NCI-H2107 treated with DMSO at 0.1 percent for 48 hours (cell line): ENCODE measurements around the gene NOTCH2.

ENCODE experiments used
- DNase-seq: peaks from one replicate; lab custom pipeline; 2025; ENCODE audit not compliant: unreplicated experiment; lab: John Stamatoyannopoulos, UW

NOTCH2 gene

DNA sequence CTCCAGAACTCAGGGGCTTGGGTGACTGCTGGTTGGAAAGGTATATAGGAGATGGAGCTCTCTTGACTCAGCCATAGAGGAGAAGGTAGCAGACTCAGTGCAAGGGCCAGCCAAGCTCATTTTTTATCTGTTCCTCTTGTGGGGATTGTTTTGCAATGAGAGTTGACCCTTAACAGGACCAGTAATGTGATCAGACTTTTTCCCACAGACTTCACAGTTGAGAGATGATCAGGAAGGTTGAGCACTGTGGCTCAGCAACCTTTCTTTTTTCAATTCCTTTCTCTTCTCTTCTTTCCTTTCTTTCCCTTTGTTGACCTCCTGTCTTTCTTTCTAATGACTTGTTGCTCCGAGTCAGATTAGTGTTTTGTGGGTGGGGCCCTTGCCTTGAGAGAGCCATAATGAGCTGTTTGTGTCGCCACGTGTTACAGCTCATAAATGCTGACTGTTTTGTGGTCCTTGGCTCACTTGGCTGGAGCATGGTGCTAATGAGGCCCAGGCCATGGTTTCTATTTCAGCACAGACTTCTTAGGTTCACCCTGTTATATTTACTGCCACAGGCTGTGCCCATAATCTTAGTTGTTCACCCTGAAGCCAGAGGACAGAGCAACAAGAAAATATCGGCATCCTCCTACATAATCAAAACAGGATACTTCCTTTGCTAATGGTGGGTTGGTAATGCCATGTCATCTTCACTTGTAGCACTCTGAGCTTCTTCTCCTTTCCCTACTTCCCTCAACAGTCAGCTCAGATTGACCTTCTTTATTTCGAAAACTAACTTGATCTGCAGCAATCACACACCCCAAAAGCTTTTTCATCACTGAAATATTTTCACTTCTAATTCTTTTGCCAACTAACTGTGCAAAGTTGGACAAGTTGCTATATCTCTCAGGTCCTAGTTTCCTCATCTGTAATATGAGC is 187.1 kb downstream of the NOTCH2 start:
- no peak for DNase-seq

DNA sequence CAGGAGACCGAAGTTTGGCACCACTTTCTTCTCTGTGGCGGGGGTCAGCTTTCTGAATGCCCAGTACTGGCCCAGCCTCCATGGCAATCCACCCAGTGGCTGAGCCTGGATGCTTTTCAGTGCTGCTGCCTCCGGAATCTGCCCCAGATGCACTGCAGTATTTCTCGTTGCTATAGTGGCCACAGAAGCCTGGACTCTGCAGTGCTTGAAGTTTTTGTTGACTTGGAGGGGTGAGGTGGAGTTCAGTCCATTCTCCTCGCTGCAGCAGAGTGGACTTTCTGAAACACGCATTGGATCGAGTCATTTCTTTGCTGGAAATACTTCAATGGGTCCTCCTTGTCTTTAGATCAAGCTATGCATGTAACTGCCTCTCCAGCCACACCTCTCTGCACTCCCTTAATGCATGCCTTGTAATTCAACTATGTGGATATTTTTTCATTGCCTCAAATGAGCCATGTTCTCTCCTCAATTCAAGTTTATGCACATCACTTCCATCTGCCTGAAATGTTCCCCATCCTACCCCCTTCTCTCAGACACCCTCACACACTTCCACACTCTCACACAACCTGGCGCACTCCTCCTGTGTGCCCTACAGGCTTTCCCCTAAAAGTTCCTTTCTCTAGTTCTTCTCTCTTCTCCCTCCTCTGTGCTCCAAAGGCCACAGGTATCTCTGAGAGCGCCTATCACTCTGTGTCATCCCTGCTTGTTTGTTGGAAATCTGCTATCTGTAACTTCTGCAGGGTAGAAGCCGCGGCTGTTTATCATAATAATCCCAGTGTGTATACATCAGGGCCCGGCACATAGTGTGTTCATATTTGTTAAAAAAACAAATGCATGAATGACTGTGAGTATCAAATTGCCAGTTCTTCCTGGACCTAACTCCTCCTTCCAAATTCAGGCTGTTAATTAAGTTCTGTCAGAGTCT is 189.7 kb downstream of the NOTCH2 start:
- DNase-seq = no peak

DNA sequence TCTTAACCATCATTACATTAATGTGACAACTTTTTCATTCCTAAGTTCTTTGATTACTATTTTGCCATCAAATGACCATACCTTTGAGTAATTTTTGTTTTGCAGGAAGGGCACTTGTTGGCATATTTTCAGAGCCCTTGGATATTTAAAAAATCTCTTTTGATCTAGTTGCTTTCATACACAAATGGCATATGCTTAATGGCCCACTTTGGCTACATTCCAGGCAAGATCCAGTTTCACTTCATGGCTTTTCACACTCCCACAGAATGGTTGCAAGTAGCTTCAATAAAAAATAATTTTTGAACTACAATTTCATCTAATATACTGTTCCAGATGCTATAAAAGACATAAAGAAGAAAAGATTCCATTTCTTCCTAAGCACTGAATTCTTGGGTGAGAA is 191.3 kb downstream of the NOTCH2 start:
- peak; percentile 72 for DNase-seq

DNA sequence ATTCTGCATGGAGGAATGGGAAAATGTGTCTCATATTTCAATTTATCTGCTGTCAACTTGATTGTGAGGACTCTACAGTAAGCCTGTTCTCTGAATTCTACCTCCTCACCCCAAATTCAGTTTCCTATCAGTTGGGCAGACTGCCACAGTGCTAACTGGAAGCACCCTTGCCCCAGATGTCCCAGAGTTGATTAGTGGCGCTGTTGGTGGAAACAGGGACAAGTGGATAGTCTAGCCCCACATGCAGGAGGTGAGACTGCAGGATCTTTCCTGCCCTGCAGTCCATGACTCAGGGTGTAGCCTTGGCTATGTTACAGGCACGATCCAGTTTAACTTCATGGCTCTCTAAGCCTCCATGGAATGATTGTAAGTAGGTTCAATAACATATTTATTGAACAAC is 195.3 kb downstream of the NOTCH2 start:
- no peak for DNase-seq

DNA sequence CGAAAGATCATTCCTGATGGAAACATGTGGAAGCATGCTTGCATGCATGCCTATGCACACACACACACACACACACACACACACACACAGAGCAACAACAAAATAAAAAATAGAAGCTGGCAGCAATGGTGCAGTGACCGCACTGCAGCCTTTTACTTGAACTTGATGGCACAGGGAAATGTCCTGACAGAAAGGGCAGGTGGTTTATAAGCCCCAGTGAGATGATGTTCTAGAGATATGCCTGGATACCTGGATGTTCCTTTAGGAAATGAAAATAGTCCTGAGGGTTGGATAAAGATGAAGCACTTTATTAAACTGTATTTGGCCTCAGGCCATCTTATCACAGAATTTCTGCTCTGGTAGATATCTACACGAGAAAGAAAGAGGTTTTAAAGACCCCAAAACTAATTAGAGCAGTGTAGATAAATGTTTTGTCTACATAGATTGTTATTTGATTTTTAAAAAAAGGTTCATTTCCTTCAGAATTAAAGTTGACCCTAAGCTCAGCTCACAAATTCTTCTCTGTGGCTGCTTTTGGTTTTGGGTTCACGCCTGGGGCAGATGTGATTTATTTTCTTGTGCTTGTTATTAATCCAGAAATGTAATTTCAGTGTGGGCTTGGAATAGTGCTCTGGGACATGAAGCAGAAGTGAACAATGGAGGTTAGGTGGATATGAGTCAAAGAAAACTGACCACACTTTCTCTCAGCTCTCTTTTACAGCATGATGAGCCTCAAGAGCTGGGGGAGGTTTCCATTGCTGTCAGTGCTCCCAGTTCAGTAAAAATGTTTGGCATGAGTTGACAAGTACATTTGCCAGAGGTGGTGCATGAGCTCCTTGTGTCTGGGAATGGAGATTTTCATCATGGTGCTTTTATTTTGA is 196.1 kb downstream of the NOTCH2 start:
- DNase-seq = no peak

- no peak for DNase-seq
These were observed 197.6 kb downstream of the NOTCH2 start for GRCh38 chr1:119871881-119872280.

- DNase-seq = peak; percentile 71
These were observed 198.4 kb downstream of the NOTCH2 start for GRCh38 chr1:119870917-119871596.

DNA sequence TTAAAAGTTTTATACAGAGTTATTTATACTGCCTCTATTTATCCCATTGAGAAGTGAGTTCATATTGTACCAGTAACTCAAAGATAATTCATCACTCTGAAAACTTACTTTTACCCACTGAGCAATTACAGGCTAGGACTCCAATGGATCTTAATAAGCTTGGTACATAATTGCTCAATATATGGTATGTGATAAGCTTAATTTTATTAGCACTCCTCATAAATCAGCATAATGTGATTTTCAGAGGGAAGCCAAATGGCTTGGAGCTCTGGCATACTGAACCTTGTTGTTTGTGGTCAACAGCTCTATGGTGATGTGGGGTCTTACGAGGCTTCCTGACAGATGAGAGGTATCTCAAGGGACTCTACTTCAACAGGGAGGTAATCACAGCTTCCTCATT is 199.5 kb downstream of the NOTCH2 start:
- no peak for DNase-seq

DNA sequence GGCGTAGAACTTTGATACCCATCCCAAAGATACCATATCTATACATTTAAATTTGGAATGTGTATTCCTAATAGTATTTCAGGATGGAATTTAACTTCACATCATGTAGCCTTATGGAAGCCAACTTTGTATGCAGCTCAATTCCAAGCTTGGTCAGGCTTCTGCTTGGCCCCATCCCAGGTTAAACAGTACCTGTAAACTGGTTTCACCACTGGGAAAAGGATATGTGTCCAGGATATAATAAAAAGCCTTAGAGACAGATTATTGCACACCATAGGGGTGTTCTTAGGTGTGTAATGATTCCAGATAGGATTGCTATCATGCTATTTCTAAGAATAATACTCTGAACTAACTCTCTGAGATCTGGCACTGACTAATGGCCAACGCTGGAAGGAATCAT is 201.3 kb downstream of the NOTCH2 start:
- no peak for DNase-seq

GRCh38 chr1:119866451-119866850 is 203.0 kb downstream of the NOTCH2 start:
- DNase-seq = no peak

DNA sequence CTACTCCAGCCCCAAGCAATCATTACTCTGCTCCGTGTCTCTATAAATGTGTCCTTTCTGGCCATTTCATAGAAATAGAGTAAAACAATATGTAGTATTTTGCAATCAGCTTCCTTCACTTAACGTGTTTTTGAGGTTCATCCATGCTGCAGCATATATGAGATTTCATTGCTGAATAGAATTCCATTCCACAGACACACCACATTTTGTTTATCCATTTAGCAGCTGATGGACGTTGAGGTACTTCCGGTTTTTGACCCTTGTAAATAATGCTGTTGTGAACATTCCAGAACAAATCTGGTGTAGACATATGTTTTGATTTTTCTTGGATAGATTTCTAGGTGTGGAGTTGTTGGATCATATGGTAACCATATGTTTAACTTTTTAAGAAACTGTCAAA is 203.8 kb downstream of the NOTCH2 start:
- DNase-seq = no peak

DNA sequence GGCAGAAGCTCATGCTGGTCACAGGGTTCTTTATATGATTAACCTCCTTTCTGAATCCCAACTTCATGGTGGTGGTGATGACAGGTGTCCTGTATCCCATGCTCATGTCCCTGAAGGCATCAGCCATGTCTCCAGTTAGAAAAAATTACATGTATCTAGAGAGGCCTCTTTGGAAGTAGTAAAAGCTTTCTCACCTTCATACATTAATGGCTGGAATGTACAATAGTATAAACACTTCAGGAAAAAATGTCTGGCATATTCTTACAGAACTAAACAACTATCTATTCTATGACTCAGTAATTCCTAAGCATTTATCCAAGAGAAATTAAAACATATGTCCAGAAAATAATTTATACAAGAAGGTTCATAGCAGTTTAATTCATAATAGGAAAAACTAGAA is 207.2 kb downstream of the NOTCH2 start:
- no peak for DNase-seq
